GM21723 (cell line): ENCODE results near the gene TMEM255B.
"Not testable (repeated sequence)": the region's sequence is repeated elsewhere in the genome, so short reads cannot be mapped to it uniquely, and the experiment has no call there.

Experiments
- ATAC-seq: cut with Tn5 transposase; IDR thresholded peaks from one replicate; pipeline ENCODE4 v1.9.1; 2021; ENCODE audit warnings: mild to moderate bottlenecking, moderate library complexity; ENCODE audit not compliant: unreplicated experiment

The TMEM255B gene

DNA sequence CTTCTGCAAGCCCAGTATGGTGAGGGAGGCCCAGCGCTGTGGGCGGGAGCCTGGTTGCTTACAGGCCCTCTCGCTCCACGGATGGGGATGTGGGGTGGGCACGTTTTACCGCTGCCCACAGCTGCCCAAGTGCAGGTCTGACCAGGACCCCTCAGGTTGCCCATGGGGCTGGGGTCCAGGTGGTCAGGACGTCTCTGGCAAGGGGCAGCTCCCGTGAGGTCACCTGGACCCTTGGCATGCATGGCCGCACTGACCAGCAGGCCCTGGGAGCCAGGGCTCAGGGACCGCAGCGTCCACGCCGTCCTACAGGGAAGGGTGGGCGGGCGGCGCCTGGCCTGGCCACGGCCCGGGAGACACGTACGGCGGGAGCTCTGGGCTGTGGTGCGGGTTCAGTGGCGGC lies 72.0 kb downstream of the TMEM255B start:
- ATAC-seq: no peak

DNA sequence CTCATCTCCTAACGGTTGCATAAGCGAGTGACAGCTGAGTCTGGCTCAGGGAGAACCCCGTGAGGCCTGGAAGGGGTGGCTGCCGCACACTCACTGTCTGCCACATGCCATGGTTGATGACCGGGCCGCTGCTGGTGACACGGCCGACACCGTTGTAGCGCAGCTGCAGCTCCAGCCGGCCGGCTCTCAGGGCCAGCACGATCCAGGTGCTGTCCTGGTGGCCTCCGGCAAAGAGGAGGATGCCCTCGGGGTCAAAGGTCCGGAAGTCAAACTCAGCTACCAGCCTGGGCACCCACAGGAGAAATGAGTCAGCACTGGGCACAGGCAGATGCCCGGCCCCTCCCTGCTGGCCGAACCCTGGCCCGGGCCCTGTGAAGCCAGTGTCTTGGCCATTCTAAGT lies 73.2 kb downstream of the TMEM255B start:
- ATAC-seq: no peak

DNA sequence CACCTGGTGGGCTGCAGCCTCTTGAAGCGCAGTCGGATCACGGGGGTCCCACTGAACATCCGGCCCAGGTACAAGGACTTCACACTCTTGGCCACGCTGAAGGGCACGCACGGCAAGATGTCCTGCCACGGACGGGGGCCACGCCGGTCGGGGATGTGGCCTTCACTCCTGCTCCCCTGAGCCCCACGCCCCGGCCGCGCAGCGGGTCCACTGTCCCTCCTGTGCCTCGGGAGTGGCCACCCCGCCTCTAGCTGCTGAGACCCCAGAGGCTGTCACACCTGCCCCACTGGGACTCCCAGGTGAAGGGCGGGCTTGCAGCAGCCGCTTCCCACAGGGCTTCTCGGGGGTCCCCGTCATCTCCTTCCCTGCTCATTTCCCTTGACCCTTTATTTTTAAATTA lies 73.6 kb downstream of the TMEM255B start:
- ATAC-seq: no peak

DNA sequence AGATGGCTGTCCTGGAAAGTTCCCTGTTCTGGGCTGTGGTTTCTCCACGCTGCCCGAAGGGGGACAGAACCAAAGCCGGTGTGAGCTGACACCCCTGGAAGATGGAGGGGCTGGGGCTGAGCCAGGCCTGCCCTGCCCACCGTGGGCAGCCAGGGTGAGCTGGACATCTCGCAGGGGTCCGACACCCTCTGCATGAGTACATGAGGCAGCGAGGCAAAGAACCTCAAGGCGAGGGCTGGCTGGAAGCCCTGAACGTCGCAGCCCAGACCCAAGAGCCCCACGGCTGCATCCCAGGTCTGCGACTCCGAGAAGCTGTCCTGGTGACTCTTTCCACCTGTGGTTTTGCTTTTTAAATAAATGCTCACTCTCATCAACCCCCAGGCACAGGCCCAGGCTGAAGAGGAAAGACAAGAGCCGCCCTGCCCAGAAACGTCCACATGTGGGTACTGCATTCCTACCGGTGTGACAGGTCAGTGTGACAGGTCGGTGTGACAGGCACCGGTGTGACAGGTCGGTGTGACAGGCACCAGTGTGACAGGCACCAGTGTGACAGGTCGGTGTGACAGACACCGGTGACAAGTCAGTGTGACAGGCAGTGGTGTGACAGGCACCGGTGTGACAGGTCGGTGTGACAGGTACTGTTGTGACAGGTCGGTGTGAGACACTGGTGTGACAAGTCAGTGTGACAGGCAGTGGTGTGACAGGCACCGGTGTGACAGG lies 74.2 kb downstream of the TMEM255B start:
- no peak for ATAC-seq

DNA sequence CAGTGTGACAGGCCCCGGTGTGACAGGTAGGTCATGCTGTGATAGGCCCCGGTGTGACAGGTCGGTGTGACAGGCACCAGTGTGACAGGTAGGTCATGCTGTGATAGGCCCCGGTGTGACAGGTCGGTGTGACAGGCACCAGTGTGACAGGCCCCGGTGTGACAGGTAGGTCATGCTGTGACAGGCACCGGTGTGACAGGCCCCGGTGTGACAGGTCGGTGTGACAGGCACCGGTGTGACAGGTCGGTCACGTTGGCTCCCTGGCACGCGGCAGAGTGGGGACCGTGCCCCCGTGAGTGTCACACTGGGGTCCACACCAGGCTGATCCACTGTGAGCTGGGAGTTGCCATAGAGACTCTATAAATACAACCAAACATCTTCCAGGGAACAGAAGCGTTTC lies 75.0 kb downstream of the TMEM255B start:
- not testable (repeated sequence) for ATAC-seq

- ATAC-seq: no peak
Measured at GRCh38 chr13:113834496-113835200, 75.6 kb downstream of the TMEM255B start.

DNA sequence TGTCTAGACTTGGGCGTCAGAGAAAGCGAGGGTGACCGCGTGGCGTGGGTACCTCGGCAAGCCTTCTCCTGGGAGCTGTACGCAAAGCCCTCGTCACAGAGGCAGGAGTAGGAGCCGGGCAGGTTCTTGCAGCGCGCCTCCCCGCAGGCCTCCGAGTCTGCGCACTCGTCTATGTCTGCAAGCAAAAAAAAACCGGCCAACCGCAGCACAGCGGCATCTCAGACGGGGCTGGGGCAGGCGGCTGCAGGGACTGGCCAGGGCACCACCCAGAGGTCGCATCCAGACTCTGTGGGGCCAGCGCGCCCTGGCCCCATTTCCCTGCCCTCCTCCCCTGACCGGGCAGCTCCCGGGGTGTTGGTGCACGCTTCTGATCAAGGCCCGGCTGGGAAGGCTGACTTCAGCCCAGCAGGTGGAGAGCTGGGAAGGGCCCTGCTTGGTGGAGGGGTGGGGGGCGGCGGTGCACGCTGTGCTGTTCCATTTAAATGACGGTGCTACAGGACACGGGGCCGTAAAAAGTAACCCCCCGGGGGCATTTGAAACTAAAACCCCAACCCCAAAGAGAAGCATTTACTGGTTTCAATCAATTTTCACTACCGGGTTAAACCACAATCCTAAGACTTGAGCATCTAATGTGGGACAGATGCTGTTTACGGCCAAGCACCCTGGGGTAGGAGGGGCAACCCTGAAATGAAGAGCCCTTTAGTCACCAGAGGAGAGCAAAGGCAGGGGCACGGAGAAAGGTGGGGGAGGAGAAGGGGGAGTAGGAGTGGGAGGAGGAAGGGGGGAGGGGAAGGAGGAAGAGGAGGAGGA lies 76.6 kb downstream of the TMEM255B start:
- no peak for ATAC-seq

DNA sequence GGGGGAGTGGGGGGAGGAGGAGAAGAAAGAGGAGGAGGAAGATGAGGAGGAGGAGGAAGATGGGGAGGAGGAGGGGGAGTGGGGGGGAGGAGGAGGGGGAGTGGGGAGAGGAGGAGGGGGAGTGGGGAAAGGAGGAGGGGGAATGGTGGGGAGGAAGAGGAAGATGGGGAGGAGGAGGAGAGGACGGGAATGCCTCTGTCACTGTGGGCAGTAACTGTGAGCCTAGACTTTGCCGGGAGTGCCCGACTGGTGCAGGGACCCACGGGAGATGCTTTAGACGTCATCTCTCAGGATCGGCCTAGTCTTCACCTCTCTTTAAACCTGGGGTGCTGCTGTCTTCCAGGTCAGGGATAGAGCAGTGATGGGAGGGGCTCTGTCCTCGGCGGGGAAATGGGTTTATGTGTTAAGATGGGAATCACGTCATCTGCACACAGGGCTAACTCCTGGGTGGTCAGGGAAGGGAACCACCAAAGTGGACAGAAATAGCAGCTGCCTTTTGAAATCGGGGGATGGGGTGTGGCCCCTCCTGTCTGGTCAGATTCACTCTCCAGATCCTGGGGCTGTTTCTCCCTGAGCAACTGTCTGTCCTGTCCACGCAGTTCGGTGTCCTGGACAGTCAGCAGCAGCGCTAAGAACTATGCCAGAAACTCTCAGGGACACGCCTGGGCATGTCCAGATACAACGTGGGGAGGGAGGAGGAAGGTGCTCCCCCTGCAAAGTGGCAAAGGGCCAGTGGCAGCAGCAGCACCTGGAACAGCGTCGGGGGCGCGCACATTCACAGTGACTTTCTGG lies 77.9 kb downstream of the TMEM255B start:
- ATAC-seq: no peak

DNA sequence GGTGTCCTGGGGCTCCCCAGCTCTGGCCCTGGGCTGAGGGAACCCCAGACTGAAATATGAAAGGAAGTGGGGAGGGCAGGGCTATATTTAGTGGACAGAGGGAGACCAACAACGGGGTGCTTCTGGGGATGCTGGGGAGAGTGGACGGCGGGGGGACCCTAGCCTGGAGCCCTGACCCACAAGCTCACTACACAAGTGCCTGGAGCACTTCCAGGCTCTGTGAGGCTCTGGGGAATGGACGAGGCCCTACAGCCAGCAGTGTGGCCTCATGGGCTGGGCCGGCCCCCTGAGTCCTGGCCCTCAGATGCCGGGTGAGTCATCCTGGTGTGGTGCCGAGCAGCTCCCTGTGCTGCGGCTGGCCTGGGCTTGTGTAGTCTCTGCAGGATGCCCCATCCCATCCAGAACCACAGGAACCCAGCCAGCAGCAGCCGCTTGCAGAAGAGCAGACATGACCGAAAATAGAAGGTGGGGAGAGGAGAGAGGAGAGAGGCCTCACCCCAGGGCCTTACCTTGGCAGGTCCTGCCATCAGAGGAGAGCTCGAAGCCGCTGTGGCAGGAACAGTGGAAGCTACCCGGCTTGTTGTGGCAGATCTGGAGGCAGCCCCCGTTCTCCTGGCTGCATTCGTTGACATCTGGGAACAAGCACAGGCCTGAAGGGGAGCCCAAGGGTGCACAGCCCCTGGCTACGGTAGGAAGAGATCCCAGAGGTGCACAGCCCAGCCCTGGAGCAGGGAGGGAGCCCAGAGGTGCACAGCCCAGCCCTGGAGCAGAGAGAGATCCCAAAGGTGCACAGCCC lies 78.7 kb downstream of the TMEM255B start:
- ATAC-seq: no peak

DNA sequence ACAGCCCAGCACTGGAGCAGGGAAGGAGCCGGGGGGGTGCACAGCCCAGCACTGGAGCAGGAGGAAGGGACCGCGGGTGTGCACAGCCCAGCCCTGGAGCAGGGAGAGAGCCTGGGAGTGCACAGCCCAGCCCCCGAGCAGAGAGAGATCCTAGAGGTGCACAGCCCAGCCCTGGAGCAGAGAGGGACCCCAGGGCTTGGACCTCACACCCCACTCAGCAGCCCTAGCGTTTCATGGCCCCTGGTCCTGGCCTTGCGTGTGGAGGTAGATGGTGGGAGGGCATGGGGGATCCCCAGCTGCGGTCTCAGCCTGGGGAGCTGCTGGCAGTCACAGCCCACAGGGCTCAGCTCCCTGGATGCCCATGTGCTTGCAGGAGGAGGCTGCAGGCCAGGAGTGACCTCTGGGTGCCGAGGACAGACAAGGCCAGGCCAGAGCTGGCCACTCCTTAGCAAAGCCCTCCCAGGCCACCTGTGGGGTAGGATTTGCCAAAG lies 79.7 kb downstream of the TMEM255B start:
- ATAC-seq: no peak

DNA sequence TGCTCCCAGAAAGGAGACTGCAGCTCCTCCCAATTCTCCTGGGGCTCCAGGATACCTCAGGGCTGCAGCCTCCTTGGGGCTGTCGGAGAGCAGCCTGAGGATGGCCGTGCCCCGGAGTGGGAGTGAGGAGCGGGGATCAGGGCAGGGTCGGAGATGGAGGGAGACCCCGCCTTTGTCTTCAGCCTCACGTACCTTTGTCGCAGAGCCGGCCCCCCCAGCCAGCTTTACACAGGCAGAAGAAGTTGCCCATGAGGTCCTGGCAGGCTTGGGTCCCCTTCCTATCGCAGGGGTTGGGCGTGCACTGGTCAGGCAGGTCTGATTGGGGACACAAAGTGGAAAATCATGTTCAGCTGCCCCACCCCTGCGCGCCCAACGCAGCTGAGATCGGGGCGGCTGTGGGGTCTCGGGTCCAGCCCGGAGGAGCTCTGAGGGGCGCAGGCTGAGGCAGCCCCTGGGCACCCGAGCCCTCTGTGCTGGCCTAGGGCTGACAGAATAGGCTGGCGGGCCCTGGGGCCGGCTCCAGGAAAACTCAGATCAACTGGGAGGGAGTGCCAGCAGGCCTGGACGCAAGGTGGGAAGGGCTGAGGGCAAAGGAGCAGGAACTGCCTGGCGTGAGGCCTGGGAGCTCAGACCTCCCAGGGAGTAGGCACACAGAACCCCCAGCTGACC lies 80.6 kb downstream of the TMEM255B start:
- ATAC-seq: no peak

- no peak for ATAC-seq
Measured at GRCh38 chr13:113840541-113841352, 81.7 kb downstream of the TMEM255B start.

DNA sequence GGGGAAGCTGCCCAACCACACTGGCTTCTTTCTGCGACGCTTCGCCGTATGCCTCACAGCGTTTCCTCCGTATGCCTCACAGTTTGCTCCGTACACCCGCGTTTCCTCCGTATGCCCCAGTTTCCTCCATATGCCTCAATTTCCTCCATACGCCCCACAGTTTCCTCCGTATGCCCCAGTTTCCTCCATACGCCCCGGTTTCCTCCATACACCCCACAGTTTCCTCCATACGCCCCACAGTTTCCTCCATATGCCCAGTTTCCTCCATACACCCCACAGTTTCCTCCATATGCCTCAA lies 82.3 kb downstream of the TMEM255B start:
- ATAC-seq: no peak

- no peak for ATAC-seq
Measured at GRCh38 chr13:113842336-113843062, 83.5 kb downstream of the TMEM255B start.

DNA sequence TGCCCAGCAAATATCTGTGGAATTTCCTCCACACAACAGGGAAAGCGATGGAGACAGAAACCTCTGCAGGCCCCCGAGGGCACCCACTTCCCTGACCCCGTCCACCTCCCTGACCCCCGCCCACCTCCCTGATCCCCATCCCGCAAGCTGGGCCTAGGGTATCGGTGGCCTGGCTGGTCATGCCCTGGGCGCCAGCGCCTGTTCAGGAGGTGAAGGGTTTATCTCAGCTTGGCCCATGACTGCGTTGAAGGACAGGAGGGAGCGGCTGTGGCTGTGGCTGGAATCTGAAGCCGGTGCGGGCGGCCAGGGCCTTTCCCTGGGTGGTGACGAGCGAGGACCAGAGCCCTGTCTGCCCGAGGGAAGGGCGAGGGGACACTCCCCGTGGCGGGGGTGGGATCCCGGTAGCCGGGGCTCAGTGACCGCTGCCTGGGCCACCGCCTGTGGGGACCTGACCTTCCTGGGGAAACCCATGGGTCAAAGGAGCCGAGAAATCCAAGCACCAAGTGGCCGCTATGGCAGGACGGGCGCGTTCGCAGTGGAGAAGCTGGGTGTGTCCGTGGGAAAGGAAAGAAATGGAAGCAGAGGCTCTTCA lies 84.1 kb downstream of the TMEM255B start:
- ATAC-seq: no peak

DNA sequence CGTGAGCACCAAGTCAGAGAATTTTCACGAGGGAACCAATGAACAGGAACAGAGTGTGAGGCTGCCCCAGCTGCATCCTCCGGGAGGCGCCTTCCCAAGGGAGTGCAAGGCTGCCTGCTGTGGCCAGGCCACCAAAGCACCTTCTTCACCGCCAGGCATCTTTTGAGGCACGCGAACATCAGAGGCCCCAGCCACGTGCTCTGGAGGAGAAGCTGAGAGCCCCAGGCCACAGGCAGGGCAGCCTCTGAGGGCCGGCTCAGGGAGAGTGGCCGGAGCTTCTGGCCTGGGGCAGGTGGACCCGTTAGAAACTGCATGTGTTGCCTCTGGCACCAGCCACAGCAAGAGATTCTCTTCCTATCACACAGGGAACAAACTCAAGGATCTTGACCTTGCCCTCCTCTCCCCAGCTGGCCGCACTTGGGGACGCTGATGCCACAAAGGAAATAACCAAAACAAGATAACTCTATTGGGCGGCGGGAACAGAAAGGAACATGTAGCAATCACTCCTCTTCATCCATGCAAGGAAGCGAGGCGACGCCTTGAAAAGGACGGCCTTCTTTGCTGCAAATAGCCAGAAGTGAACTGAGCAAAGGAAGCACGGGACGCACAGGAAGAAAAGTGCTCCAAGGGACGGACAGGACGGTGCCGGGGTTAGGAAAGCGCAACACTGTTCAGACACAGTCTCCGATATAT lies 85.0 kb downstream of the TMEM255B start:
- ATAC-seq: no peak

DNA sequence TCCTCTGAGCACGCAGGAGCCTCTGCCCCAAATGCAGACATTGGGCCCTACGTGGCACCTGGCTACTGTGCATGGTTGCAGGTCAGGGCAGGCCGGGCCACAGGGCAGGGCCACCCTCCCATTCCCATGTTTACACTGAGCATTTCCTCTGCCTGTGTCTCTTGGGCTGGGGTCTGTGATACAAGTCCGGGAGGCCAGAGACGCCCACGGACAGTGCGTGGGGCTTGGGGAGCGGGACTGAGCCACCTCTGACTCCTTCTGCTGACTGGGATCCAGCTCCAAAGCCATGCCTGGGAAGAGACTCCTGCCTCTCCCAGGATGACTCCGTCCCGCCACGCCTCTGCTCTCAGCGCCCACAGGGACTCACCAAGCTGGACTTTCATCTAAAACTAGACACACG lies 86.0 kb downstream of the TMEM255B start:
- no peak for ATAC-seq
